K562 (cell line): Measurements from ENCODE around the gene UBE2O. TPM values are rescaled to one million over a fixed set of nuclear protein-coding genes. Genes with fewer than 3 reads are reported as not detected.

Source experiments
- ATAC-seq: fragments of 200-7000 bp; cut with Tn5 transposase; 3 replicates; pipeline ENCODE4 v1.9.1; 2020; ENCODE audit warnings: moderate library complexity
- BruUV-seq: library from RNA; stranded (reverse); fragments of 400-500 nt; replicated peaks from 2 replicates; lab custom pipeline; 2021; lab: Mats Ljungman, UMichigan
- CTCF ChIA-PET: fragments of 300-600 bp; formaldehyde crosslinking; extraction: SDS; loops from one replicate; lab custom pipeline; 2021; ENCODE audit warnings: low intra/inter-chr PET ratio; lab: Yijun Ruan, JAX
- POLR2A ChIA-PET: fragments of 300-600, 350-650 bp; sonication (Branson Sonifier 250); formaldehyde crosslinking; extraction: SDS; loops from one replicate; lab custom pipeline; 2021; ENCODE audit warnings: antibody characterized with exemption, inconsistent platforms; lab: Yijun Ruan, JAX
- DNase-seq, 4 experiments: peaks; one replicate each; pipeline versions ENCODE4 v3.0.0 to v3.0.0-alpha.2; 2011 to 2018; ENCODE audit warnings: low spot score in 3 of 4, mixed read lengths in 3 of 4; ENCODE audit errors: extremely low read depth in 1 of 4
- FAIRE-seq: peaks from 2 replicates; lab custom pipeline; 2011; peaks lifted over from hg19 to GRCh38; lab: Jason Lieb, UNC
- H2AFZ ChIP-seq: 2 replicates; pipeline ENCODE4 v1.6.0; 2011; ENCODE audit warnings: low read depth, low read length, control low read depth, inconsistent platforms
- H3K27ac ChIP-seq: fragments of 200-600 bp; 3 replicates; pipeline ENCODE4 v1.8.0; 2011; ENCODE audit warnings: low read depth, mild to moderate bottlenecking, control low read depth, inconsistent platforms, low read length, moderate library complexity, mixed read lengths; ENCODE audit errors: extremely low read depth
- H3K27me3 ChIP-seq, 2 experiments: fragments of 300-600 bp in 1 of 2; 2 replicates in 1 of 2; 3 replicates in 1 of 2; pipeline versions ENCODE4 v1.6.0 to v1.8.0; 2011; ENCODE audit warnings: inconsistent platforms in 2 of 2, low read length in 2 of 2, mild to moderate bottlenecking in 1 of 2, mixed read lengths in 1 of 2, moderate library complexity in 1 of 2; ENCODE audit not compliant: control insufficient read depth in 2 of 2, insufficient read depth in 2 of 2
- H3K36me3 ChIP-seq: fragments of 300-600 bp; 3 replicates; pipeline ENCODE4 v1.8.0; 2011; ENCODE audit warnings: mild to moderate bottlenecking, low read length, inconsistent platforms; ENCODE audit not compliant: control insufficient read depth, insufficient read depth
- H3K4me1 ChIP-seq, 2 experiments: fragments of 200-600 bp in 1 of 2; replicated peaks in 1 of 2; 2 replicates in 1 of 2; 3 replicates in 1 of 2; pipeline versions ENCODE4 v1.5.1 to v1.8.0; 2011; ENCODE audit warnings: inconsistent platforms in 2 of 2, low read length in 2 of 2, mild to moderate bottlenecking in 1 of 2, mixed read lengths in 1 of 2, moderate library complexity in 1 of 2; ENCODE audit not compliant: control insufficient read depth in 2 of 2, insufficient read depth in 2 of 2
- H3K4me2 ChIP-seq: 2 replicates; pipeline ENCODE4 v1.6.1; 2011; ENCODE audit warnings: low read length, control low read depth, inconsistent platforms, mixed read lengths; ENCODE audit not compliant: insufficient read depth
- H3K4me3 ChIP-seq: fragments of 200-600 bp; sonication (generic), shearing (Covaris generic); 2 replicates; pipeline ENCODE4 v1.5.1; 2016; ENCODE audit warnings: control low read depth, inconsistent platforms
- H3K79me2 ChIP-seq: fragments of 200-600 bp; 3 replicates; pipeline ENCODE4 v1.8.0; 2011; ENCODE audit warnings: low read length, inconsistent platforms; ENCODE audit not compliant: control insufficient read depth, insufficient read depth
- H3K9ac ChIP-seq, 2 experiments: 2 replicates each; pipeline versions ENCODE4 v1.6.0 to v1.6.1; 2011; ENCODE audit warnings: low read depth in 2 of 2, low read length in 2 of 2, control low read depth in 1 of 2, inconsistent platforms in 1 of 2, mild to moderate bottlenecking in 1 of 2, mixed read lengths in 1 of 2; ENCODE audit not compliant: insufficient read depth in 1 of 2
- H3K9me1 ChIP-seq: one replicate; pipeline ENCODE4 v1.6.0; 2011; ENCODE audit warnings: inconsistent platforms, mild to moderate bottlenecking, low read length, moderate library complexity; ENCODE audit not compliant: control insufficient read depth, insufficient read depth
- H3K9me3 ChIP-seq: replicated peaks from 2 replicates; pipeline ENCODE4 v1.5.1; 2011; ENCODE audit warnings: low read depth, low read length, inconsistent platforms; ENCODE audit not compliant: control insufficient read depth, insufficient read depth
- H4K20me1 ChIP-seq: replicated peaks from 2 replicates; pipeline ENCODE4 v1.6.1; 2011; ENCODE audit warnings: low read length, inconsistent platforms, mixed read lengths; ENCODE audit not compliant: control insufficient read depth, insufficient read depth
- EGR1 ChIP-seq: fragments of 450-650 bp; conservative IDR thresholded peaks from 2 replicates; pipeline ENCODE4 v1.6.1; 2017; ENCODE audit warnings: mild to moderate bottlenecking
- HDAC8 ChIP-seq: fragments of 450-650 bp; IDR thresholded peaks from 2 replicates; pipeline ENCODE4 v1.6.1; 2016; ENCODE audit warnings: mild to moderate bottlenecking, missing genetic modification characterization, moderate library complexity, missing compliant biosample characterization
- HNRNPUL1 ChIP-seq: fragments of 200-400 bp; formaldehyde crosslinking; IDR thresholded peaks from 2 replicates; pipeline ENCODE4 v1.6.1; 2017; ENCODE audit warnings: low read length
- KDM1A ChIP-seq, 2 experiments: fragments of 450-650 bp; IDR thresholded peaks; 2 replicates each; pipeline ENCODE4 v1.6.1; 2016; ENCODE audit warnings: mild to moderate bottlenecking in 2 of 2
- MNT ChIP-seq, 2 experiments: fragments of 450-650 bp; conservative IDR thresholded peaks; 2 replicates each; pipeline ENCODE4 v1.6.1; 2017; ENCODE audit warnings: mild to moderate bottlenecking in 2 of 2, moderate library complexity in 2 of 2
- NR2F6 ChIP-seq: fragments of 450-650 bp; formaldehyde crosslinking; IDR thresholded peaks from 2 replicates; pipeline ENCODE4 v1.4.0; 2020; ENCODE audit warnings: mild to moderate bottlenecking
- POLR3G ChIP-seq: IDR thresholded peaks from 2 replicates; pipeline ENCODE4 v1.6.1; 2011; ENCODE audit not compliant: insufficient read length, insufficient replicate concordance; ENCODE audit errors: extremely low read depth
- RAD21 ChIP-seq, 2 experiments: fragments of 250-450 bp in 1 of 2; fragments of 450-650 bp in 1 of 2; sonication (Bioruptor Pico) in 1 of 2; formaldehyde crosslinking in 1 of 2; IDR thresholded peaks in 1 of 2; conservative IDR thresholded peaks in 1 of 2; 2 replicates each; pipeline versions ENCODE4 v1.4.0 to v1.8.0; 2020 to 2022; ENCODE audit warnings: mild to moderate bottlenecking in 2 of 2, moderate library complexity in 1 of 2
- SMARCA4 ChIP-seq: fragments of 450-650 bp; IDR thresholded peaks from 2 replicates; pipeline ENCODE4 v1.6.1; 2016
- ZBTB1 ChIP-seq: sonication (generic); formaldehyde crosslinking; IDR thresholded peaks from 2 replicates; pipeline ENCODE4 v1.8.1; 2023; ENCODE audit warnings: missing genetic modification reagents, low read depth, mild to moderate bottlenecking, borderline replicate concordance
- ZNF384 ChIP-seq: IDR thresholded peaks from 2 replicates; pipeline ENCODE4 v1.6.1; 2012; ENCODE audit warnings: low read depth, low read length, improper control_type of control experiment
- WGBS: fragments of 100-300 bp; shearing (Covaris generic); methylation state at CpG from one replicate; pipeline ENCODE4 v1.1.6; 2016; ENCODE audit warnings: low coverage, mixed read lengths; ENCODE audit not compliant: insufficient coverage; ENCODE audit errors: missing lambda C conversion rate; 5-methylcytosine and 5-hydroxymethylcytosine counted together
- in situ Hi-C: fragments of 300-500 bp; cut with MboI; formaldehyde crosslinking; loops from 4 replicates; pipeline ENCODE4 v1.15.0; 2018; ENCODE audit warnings: inconsistent platforms, mixed read lengths
- intact Hi-C: fragments of 100-400 bp; cut with micrococcal nuclease; formaldehyde crosslinking; loops from 2 replicates; pipeline ENCODE4 v1.14.2; 2022
- polyA plus RNA-seq, 8 experiments: library from polyadenylated mRNA; depleted of rRNA in 4 of 8; stranded (reverse) in 5 of 8; unstranded in 3 of 8; fragments of >200 nt; fragmentation: Nextera tagmentation in 2 of 8; fragmentation: Illumina TruSeq in 1 of 8; extraction: Ambion mirVana in 2 of 8; extraction: Trizol in 1 of 8; gene quantifications; 2 replicates each; pipeline versions ENCODE4 v1.2.1 to v1.2.3, GENCODE V29; 2011 to 2014; ENCODE audit warnings: inconsistent platforms in 1 of 8, missing spikeins in 1 of 8
- total RNA-seq, 7 experiments: library from RNA; depleted of rRNA in 6 of 7; stranded (reverse); fragments of >200 nt in 6 of 7; fragmentation: Illumina TruSeq in 2 of 7; extraction: Trizol in 2 of 7; gene quantifications; 2 replicates each; pipeline versions ENCODE4 v1.2.1 to v1.2.3, GENCODE V29; 2011 to 2021; ENCODE audit warnings: low replicate concordance in 1 of 7
- TF ChIP-seq, protein P1 (sequence below): fragments of 450-650 bp; IDR thresholded peaks from 2 replicates; pipeline ENCODE4 v1.6.1; 2016; ENCODE audit warnings: borderline replicate concordance
- TF ChIP-seq, protein P2 (sequence below): fragments of 250-450 bp; sonication (Bioruptor Pico); IDR thresholded peaks from 2 replicates; pipeline ENCODE4 v1.5.0; 2021

UBE2O gene
- total and polyA plus RNA-seq, 9 of the 15 experiments (the other 6 are each of a cell fraction or from before 2014, with no cell fraction given), result 1.6 to 39.7 (median 13.3) TPM

DNA sequence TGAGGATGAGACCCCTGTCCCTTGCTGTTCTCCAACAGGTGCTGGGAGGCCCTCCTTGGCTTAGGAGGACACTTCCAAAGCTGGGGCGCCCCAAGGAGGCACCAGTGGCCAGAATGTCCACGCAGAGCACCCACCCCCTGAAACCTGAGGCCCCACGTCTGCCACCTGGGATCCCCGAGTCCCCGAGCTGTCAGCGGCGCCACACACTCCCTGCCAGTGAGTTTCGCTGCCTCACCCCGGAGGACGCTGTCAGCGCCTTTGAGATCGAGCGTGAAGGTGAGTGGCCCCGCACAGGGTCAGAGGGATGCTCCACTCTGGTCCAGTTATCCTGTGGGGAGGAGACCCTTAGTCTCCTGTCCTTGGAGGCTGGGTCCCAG is 15.7 kb upstream of the UBE2O start (continued):
- TF ChIP-seq KDM1A (IDR thresholded peaks at IDR 0.05) (no peak), HNRNPUL1 (no peak), RAD21 (CRISPR knock-in tag; conservative IDR thresholded peaks at IDR 0.05 in 1 of 2, IDR thresholded peaks at IDR 0.05 in 1 of 2) (no peak), ZNF384 (no peak)

GRCh38 chr17:76467809-76468633 is 15.1 kb upstream of the UBE2O start:
- DNase-seq (no peak), FAIRE-seq (no peak), ATAC-seq (no peak)
- ChIA-PET POLR2A (no interaction called here), CTCF (interaction anchor here (6.9 kb wide), 1 partner anchor 38 kb away, joined by 100 read pairs; no protein-coding TSS in a partner anchor)
- Histone ChIP-seq H3K9me3 (no peaks in the 10 kb centered on the region), H3K36me3 (no peaks in the 10 kb centered on the region), H3K4me3 (no peak overlapping the region), H3K4me1 (peaks cover 0 to 39% of the 10 kb centered on the region in 2 experiments; a peak in 2 of 5 replicates), H2AFZ (no peak overlapping the region), H3K27me3 (peaks cover 3 to 47% of the 10 kb centered on the region in 2 experiments; a peak in 4 of 5 replicates), H3K4me2 (no peak overlapping the region), H3K9me1 (peaks cover 2% of the 10 kb centered on the region), H3K9ac (no peak overlapping the region; a peak in 1 of 4 replicates), H3K79me2 (no peaks in the 10 kb centered on the region), H4K20me1 (0 out of 2 replicates have a peak, but pooled peaks cover 2% of the 10 kb centered on the region), H3K27ac (no peak overlapping the region)
- intact Hi-C loops, result no loop called here
- BruUV-seq, result no TSS peak
- in situ Hi-C loops, result loop anchor here (5.0 kb wide), 1 partner anchor 39 kb away; no protein-coding TSS in a partner anchor
- WGBS, result 2% methylated on average over 7 of the region's 8 CpGs
- TF ChIP-seq POLR3G (no peak), ZBTB1 (CRISPR knock-in tag) (no peak), MNT (conservative IDR thresholded peaks at IDR 0.05) (no peak), SMARCA4 (no peak), NR2F6 (no peak), HDAC8 (tag) (no peak), EGR1 (no peak)
- TF ChIP-seq, protein P1, sequence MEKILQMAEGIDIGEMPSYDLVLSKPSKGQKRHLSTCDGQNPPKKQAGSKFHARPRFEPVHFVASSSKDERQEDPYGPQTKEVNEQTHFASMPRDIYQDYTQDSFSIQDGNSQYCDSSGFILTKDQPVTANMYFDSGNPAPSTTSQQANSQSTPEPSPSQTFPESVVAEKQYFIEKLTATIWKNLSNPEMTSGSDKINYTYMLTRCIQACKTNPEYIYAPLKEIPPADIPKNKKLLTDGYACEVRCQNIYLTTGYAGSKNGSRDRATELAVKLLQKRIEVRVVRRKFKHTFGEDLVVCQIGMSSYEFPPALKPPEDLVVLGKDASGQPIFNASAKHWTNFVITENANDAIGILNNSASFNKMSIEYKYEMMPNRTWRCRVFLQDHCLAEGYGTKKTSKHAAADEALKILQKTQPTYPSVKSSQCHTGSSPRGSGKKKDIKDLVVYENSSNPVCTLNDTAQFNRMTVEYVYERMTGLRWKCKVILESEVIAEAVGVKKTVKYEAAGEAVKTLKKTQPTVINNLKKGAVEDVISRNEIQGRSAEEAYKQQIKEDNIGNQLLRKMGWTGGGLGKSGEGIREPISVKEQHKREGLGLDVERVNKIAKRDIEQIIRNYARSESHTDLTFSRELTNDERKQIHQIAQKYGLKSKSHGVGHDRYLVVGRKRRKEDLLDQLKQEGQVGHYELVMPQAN, result no peak
- TF ChIP-seq, protein P2, sequence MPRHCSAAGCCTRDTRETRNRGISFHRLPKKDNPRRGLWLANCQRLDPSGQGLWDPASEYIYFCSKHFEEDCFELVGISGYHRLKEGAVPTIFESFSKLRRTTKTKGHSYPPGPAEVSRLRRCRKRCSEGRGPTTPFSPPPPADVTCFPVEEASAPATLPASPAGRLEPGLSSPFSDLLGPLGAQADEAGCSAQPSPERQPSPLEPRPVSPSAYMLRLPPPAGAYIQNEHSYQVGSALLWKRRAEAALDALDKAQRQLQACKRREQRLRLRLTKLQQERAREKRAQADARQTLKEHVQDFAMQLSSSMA (CRISPR knock-in tag), result no peak
